A549 (cell line): ENCODE results near the gene PPM1L.

Source experiments
- HDAC2 ChIP-seq: fragments of 200-600 bp; sonication (generic); IDR thresholded peaks from 2 replicates; pipeline ENCODE4 v1.6.1; 2016
- MAFK ChIP-seq: fragments of 450-650 bp; IDR thresholded peaks from 2 replicates; pipeline ENCODE4 v1.6.1; 2014; ENCODE audit not compliant: partially characterized antibody
- POLR2A ChIP-seq: IDR thresholded peaks from 2 replicates; pipeline ENCODE4 v1.6.1; 2012; ENCODE audit warnings: mild to moderate bottlenecking, low read length
- TF ChIP-seq, protein P1 (sequence below): fragments of >200 bp; sonication (Bioruptor Twin); formaldehyde crosslinking; IDR thresholded peaks from 3 replicates; pipeline ENCODE4 v1.5.1; 2016
- TF ChIP-seq, protein P2 (sequence below): IDR thresholded peaks from 2 replicates; pipeline ENCODE4 v1.6.1; 2012
- TF ChIP-seq, protein P3 (sequence below): fragments of 200-600 bp; sonication (generic); IDR thresholded peaks from 2 replicates; pipeline ENCODE4 v1.6.1; 2016; ENCODE audit warnings: antibody characterized with exemption, mild to moderate bottlenecking, moderate library complexity

DNA sequence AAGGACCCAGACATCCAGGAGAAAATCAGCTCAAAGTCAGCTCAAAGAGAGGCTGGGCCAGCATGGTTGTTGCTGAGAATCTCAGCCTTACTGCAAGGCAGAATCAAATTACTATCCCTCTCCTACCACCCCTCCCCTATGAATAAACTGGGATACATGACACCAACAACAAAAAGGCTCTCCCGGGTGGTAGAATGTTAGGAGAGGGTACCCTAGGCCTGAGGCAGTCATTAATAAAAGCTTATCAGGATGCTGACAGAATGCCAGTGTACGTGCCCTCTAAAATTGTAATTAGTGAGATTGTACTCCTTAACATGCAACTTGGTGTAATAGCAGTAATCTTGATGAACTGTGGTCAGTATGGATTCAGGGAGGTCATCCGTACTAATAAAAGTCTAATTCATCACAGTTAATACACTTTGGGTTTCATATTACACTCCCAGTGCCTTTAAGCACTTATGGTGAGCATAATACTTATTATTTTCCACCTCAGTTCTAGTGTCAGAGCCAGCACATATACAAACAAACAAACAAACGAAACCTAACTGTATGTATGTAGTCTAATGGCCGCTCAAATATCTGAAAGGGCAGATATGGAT is 272.6 kb downstream of the PPM1L start:
- TF ChIP-seq, protein P1, sequence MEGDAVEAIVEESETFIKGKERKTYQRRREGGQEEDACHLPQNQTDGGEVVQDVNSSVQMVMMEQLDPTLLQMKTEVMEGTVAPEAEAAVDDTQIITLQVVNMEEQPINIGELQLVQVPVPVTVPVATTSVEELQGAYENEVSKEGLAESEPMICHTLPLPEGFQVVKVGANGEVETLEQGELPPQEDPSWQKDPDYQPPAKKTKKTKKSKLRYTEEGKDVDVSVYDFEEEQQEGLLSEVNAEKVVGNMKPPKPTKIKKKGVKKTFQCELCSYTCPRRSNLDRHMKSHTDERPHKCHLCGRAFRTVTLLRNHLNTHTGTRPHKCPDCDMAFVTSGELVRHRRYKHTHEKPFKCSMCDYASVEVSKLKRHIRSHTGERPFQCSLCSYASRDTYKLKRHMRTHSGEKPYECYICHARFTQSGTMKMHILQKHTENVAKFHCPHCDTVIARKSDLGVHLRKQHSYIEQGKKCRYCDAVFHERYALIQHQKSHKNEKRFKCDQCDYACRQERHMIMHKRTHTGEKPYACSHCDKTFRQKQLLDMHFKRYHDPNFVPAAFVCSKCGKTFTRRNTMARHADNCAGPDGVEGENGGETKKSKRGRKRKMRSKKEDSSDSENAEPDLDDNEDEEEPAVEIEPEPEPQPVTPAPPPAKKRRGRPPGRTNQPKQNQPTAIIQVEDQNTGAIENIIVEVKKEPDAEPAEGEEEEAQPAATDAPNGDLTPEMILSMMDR = no peak
- TF ChIP-seq, protein P2, sequence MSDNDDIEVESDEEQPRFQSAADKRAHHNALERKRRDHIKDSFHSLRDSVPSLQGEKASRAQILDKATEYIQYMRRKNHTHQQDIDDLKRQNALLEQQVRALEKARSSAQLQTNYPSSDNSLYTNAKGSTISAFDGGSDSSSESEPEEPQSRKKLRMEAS = no peak
- TF ChIP-seq, protein P3, sequence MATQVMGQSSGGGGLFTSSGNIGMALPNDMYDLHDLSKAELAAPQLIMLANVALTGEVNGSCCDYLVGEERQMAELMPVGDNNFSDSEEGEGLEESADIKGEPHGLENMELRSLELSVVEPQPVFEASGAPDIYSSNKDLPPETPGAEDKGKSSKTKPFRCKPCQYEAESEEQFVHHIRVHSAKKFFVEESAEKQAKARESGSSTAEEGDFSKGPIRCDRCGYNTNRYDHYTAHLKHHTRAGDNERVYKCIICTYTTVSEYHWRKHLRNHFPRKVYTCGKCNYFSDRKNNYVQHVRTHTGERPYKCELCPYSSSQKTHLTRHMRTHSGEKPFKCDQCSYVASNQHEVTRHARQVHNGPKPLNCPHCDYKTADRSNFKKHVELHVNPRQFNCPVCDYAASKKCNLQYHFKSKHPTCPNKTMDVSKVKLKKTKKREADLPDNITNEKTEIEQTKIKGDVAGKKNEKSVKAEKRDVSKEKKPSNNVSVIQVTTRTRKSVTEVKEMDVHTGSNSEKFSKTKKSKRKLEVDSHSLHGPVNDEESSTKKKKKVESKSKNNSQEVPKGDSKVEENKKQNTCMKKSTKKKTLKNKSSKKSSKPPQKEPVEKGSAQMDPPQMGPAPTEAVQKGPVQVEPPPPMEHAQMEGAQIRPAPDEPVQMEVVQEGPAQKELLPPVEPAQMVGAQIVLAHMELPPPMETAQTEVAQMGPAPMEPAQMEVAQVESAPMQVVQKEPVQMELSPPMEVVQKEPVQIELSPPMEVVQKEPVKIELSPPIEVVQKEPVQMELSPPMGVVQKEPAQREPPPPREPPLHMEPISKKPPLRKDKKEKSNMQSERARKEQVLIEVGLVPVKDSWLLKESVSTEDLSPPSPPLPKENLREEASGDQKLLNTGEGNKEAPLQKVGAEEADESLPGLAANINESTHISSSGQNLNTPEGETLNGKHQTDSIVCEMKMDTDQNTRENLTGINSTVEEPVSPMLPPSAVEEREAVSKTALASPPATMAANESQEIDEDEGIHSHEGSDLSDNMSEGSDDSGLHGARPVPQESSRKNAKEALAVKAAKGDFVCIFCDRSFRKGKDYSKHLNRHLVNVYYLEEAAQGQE = no peak
- TF ChIP-seq POLR2A (no peak), HDAC2 (no peak), MAFK (no peak)
